ENCODE measurements around the gene L1CAM.
A peak's percentile ranks its signal among the peaks of the same experiment; 100 is the strongest.

L1CAM gene

DNA sequence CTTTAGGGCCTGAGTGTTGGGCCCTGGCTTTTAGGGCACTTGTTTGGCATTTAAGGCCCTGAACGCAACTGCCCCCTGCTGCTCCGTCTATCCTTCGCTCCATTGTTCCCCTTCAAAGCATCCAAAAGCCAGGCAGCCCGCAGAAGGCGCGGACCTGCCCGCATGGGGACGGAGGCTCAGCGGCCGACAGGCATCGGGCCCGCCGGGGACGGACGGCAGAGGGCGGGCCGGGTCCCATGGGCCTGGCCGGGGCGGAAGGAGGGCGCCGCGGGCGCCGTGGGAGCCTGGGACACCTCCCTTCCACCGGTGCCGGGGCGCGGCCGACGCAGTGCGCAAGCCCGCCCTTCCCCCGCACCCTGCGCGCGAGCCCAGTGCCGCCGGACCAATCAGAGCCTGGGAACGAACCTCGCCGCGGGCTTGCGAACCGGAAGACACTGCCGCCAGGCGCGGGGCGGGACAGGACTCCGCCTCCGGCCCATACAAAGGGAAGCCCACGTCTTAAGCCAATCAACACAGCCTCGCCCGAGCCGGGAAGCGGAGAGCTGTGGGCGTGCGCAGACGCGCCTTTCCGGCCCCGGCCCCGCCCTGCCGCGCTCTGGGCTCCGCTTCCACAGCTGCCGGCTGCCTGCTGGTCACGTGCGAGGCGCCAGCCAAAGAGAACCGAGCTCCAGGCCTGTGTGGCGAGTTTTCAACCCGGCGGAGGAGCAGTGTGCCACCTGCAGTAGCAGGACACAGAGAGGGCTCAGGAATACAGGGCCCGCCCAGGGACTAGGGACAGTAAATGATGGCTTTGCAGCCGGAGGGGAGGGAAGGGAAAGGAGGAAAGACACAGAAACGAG lies 42.2 kb upstream of the L1CAM start:
- H3K4me3 ChIP-seq (ENCODE audit: low read length), result peak overlapping the region; percentile 100
- peaks cover 32% of the 10 kb centered on the region for H3K4me1 ChIP-seq (ENCODE audit: low read length)
- H4K20me1 ChIP-seq (ENCODE audit: insufficient read depth, low read length), result peaks cover 10% of the 10 kb centered on the region
- H3K79me2 ChIP-seq (ENCODE audit: low read length), result peaks cover 56% of the 10 kb centered on the region
- no peaks in the 10 kb centered on the region for H3K27me3 ChIP-seq (ENCODE audit: low read depth, low read length)
- peak overlapping the region; percentile 100 for H3K27ac ChIP-seq (ENCODE audit: low read length)
- no peaks in the 10 kb centered on the region for H3K9me3 ChIP-seq (ENCODE audit: insufficient read depth, low read length)
- peaks cover 26% of the 10 kb centered on the region for H3K36me3 ChIP-seq (replicated peaks; ENCODE audit: low read depth, low read length)
- H3K4me2 ChIP-seq (ENCODE audit: low read length), result peak overlapping the region; percentile 91
- peak overlapping the region; percentile 100 for H3K9ac ChIP-seq (ENCODE audit: low read length)
- TF ChIP-seq CTCF (IDR thresholded peaks at IDR 0.05; ENCODE audit: low read depth, low read length) (peak; percentile 20; the same call in 1 of the 2 replicates), EZH2phosphoT487 (IDR thresholded peaks at IDR 0.05; ENCODE audit: low read depth) (no peak)
- no peak overlapping the region for H2AFZ ChIP-seq (ENCODE audit: low read depth, low read length)

DNA sequence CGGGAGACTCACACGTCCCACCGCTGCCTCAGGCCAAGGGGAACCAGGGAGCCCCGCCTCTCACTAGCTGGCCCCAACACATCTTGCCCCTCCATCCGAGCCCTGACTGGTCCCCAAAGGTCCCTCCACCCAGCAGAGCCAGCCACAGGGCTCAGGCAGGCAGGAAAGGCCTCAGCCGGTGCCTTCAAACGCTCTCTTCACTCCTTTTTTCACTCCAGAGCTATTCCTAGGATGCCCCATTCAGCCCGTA lies 41.6 kb upstream of the L1CAM start:
- H4K20me1 ChIP-seq (ENCODE audit: insufficient read depth, low read length), result peaks cover 15% of the 10 kb centered on the region
- peak overlapping the region; percentile 91 for H3K4me2 ChIP-seq (ENCODE audit: low read length)
- H3K9ac ChIP-seq (ENCODE audit: low read length), result peak overlapping the region; percentile 100
- H2AFZ ChIP-seq (ENCODE audit: low read depth, low read length), result no peak overlapping the region
- no peak for TF ChIP-seq EZH2phosphoT487 (IDR thresholded peaks at IDR 0.05; ENCODE audit: low read depth)
- no peak for TF ChIP-seq CTCF (IDR thresholded peaks at IDR 0.05; ENCODE audit: low read depth, low read length)
- peaks cover 56% of the 10 kb centered on the region for H3K79me2 ChIP-seq (ENCODE audit: low read length)
- peak overlapping the region; percentile 100 for H3K27ac ChIP-seq (ENCODE audit: low read length)
- no peaks in the 10 kb centered on the region for H3K9me3 ChIP-seq (ENCODE audit: insufficient read depth, low read length)
- no peaks in the 10 kb centered on the region for H3K27me3 ChIP-seq (ENCODE audit: low read depth, low read length)
- H3K36me3 ChIP-seq (replicated peaks; ENCODE audit: low read depth, low read length), result peaks cover 26% of the 10 kb centered on the region
- H3K4me3 ChIP-seq (ENCODE audit: low read length), result peak overlapping the region; percentile 100
- peaks cover 33% of the 10 kb centered on the region for H3K4me1 ChIP-seq (ENCODE audit: low read length)

- Histone ChIP-seq H3K36me3 (replicated peaks; ENCODE audit: low read depth, low read length) (peaks cover 24% of the 10 kb centered on the region), H3K4me1 (ENCODE audit: low read length) (peaks cover 33% of the 10 kb centered on the region), H3K9ac (ENCODE audit: low read length) (peak overlapping the region; percentile 100), H3K4me2 (ENCODE audit: low read length) (peak overlapping the region; percentile 100), H3K4me3 (ENCODE audit: low read length) (peak overlapping the region; percentile 100), H3K9me3 (ENCODE audit: insufficient read depth, low read length) (no peaks in the 10 kb centered on the region), H3K27ac (ENCODE audit: low read length) (peak overlapping the region; percentile 100), H4K20me1 (ENCODE audit: insufficient read depth, low read length) (peaks cover 20% of the 10 kb centered on the region), H3K27me3 (ENCODE audit: low read depth, low read length) (no peaks in the 10 kb centered on the region), H3K79me2 (ENCODE audit: low read length) (peaks cover 57% of the 10 kb centered on the region), H2AFZ (ENCODE audit: low read depth, low read length) (no peak overlapping the region)
- TF ChIP-seq EZH2phosphoT487 (IDR thresholded peaks at IDR 0.05; ENCODE audit: low read depth), result no peak
- no peak for TF ChIP-seq CTCF (IDR thresholded peaks at IDR 0.05; ENCODE audit: low read depth, low read length)
These were observed 41.1 kb upstream of the L1CAM start for GRCh38 chrX:153926858-153927671.

DNA sequence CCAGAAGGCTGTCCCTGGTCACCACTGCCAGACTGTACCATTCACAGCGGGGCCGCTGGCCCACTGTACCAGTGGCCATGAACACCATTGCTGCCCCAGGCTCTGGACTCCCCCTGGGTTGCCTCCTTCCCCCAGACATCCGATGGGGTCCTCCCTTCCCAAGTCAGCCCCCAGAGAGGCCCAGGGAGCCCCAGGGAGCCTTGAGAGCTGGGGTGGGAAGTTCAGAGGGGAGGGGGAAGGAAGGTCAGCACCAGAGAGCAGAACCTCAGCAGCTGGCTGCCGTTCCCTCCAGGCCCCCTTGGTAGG lies 40.5 kb upstream of the L1CAM start:
- H3K27ac ChIP-seq (ENCODE audit: low read length), result peak overlapping the region; percentile 100
- H3K36me3 ChIP-seq (replicated peaks; ENCODE audit: low read depth, low read length), result peaks cover 26% of the 10 kb centered on the region
- H3K9me3 ChIP-seq (ENCODE audit: insufficient read depth, low read length), result no peaks in the 10 kb centered on the region
- H2AFZ ChIP-seq (ENCODE audit: low read depth, low read length), result no peak overlapping the region
- no peaks in the 10 kb centered on the region for H3K27me3 ChIP-seq (ENCODE audit: low read depth, low read length)
- TF ChIP-seq EZH2phosphoT487 (IDR thresholded peaks at IDR 0.05; ENCODE audit: low read depth), result no peak
- no peak for TF ChIP-seq CTCF (IDR thresholded peaks at IDR 0.05; ENCODE audit: low read depth, low read length)
- peaks cover 26% of the 10 kb centered on the region for H4K20me1 ChIP-seq (ENCODE audit: insufficient read depth, low read length)
- peak overlapping the region; percentile 100 for H3K4me2 ChIP-seq (ENCODE audit: low read length)
- peak overlapping the region; percentile 100 for H3K4me3 ChIP-seq (ENCODE audit: low read length)
- H3K79me2 ChIP-seq (ENCODE audit: low read length), result peaks cover 57% of the 10 kb centered on the region
- H3K9ac ChIP-seq (ENCODE audit: low read length), result peak overlapping the region; percentile 100
- peaks cover 33% of the 10 kb centered on the region for H3K4me1 ChIP-seq (ENCODE audit: low read length)
